SK-N-SH (cell line): ENCODE data around the gene ITGBL1. TPM values are rescaled to one million over a fixed set of nuclear protein-coding genes. Genes with fewer than 3 reads are reported as not detected.

Source experiments
- CTCF ChIA-PET: fragments of 300-600, 350-600 bp; formaldehyde crosslinking; extraction: SDS; loops from one replicate; lab custom pipeline; 2021; lab: Yijun Ruan, JAX
- POLR2A ChIA-PET: fragments of 350-600 bp; sonication (Branson Sonifier 250); formaldehyde crosslinking; extraction: SDS; loops from one replicate; lab custom pipeline; 2020; ENCODE audit warnings: antibody characterized with exemption, inconsistent platforms; lab: Yijun Ruan, JAX
- DNase-seq: peaks from one replicate; pipeline ENCODE4 v3.0.0; 2012
- H2AFZ ChIP-seq: fragments of 200-600 bp; sonication (generic); 2 replicates; pipeline ENCODE4 v1.8.1; 2016; ENCODE audit warnings: antibody characterized with exemption, mild to moderate bottlenecking, low read depth
- H3F3A ChIP-seq: fragments of 200-600 bp; sonication (generic); replicated peaks from 2 replicates; pipeline ENCODE3; 2016; ENCODE audit warnings: antibody characterized with exemption, mild to moderate bottlenecking; ENCODE audit not compliant: insufficient read depth
- H3K27ac ChIP-seq, 2 experiments: fragments of 200-500 bp in 1 of 2; fragments of 200-600 bp in 1 of 2; sonication (Bioruptor generic) in 1 of 2; sonication (generic), shearing (Covaris generic) in 1 of 2; 2 replicates each; pipeline versions ENCODE4 v1.5.1 to v1.6.1; 2014 to 2016; ENCODE audit warnings: low read depth in 2 of 2, inconsistent platforms in 1 of 2, low read length in 1 of 2, mild to moderate bottlenecking in 1 of 2, mixed read lengths in 1 of 2
- H3K27me3 ChIP-seq: fragments of 200-600 bp; sonication (generic), shearing (Covaris generic); 2 replicates; pipeline ENCODE4 v1.6.1; 2016; ENCODE audit warnings: mixed run types; ENCODE audit not compliant: insufficient read depth
- H3K36me3 ChIP-seq, 2 experiments: fragments of 200-500 bp in 1 of 2; fragments of 200-600 bp in 1 of 2; sonication (Bioruptor generic) in 1 of 2; sonication (generic) in 1 of 2; replicated peaks in 1 of 2; 2 replicates each; pipeline versions ENCODE3 to v1.5.1; 2014 to 2016; ENCODE audit warnings: low read length in 1 of 2, mild to moderate bottlenecking in 1 of 2; ENCODE audit not compliant: insufficient read depth in 2 of 2, control insufficient read depth in 1 of 2
- H3K4me1 ChIP-seq, 2 experiments: fragments of 200-500 bp in 1 of 2; fragments of 200-600 bp in 1 of 2; sonication (Bioruptor generic) in 1 of 2; sonication (generic), shearing (Covaris generic) in 1 of 2; 2 replicates each; pipeline versions ENCODE4 v1.5.1 to v1.6.1; 2014 to 2016; ENCODE audit warnings: low read depth in 1 of 2, low read length in 1 of 2, mixed run types in 1 of 2; ENCODE audit not compliant: insufficient read depth in 2 of 2, control insufficient read depth in 1 of 2
- H3K4me2 ChIP-seq: fragments of 200-600 bp; sonication (generic), shearing (Covaris generic); 2 replicates; pipeline ENCODE4 v1.6.1; 2017; ENCODE audit warnings: mixed run types
- H3K4me3 ChIP-seq, 2 experiments: fragments of 200-500 bp in 1 of 2; fragments of 200-600 bp in 1 of 2; sonication (Bioruptor generic) in 1 of 2; sonication (generic), shearing (Covaris generic) in 1 of 2; 2 replicates each; pipeline versions ENCODE4 v1.5.1 to v1.8.1; 2014 to 2016; ENCODE audit warnings: low read depth in 2 of 2, inconsistent platforms in 1 of 2, low read length in 1 of 2, mild to moderate bottlenecking in 1 of 2, mixed read lengths in 1 of 2, moderate library complexity in 1 of 2
- H3K79me2 ChIP-seq: fragments of 200-600 bp; sonication (generic); 2 replicates; pipeline ENCODE4 v1.8.1; 2017; ENCODE audit warnings: mild to moderate bottlenecking; ENCODE audit not compliant: insufficient read depth
- H3K9ac ChIP-seq: fragments of 200-600 bp; sonication (generic); 2 replicates; pipeline ENCODE4 v1.6.1; 2017; ENCODE audit warnings: mixed run types
- H3K9me2 ChIP-seq: fragments of 200-600 bp; sonication (generic); 2 replicates; pipeline ENCODE4 v1.6.1; 2017; ENCODE audit warnings: mixed run types
- H3K9me3 ChIP-seq: fragments of 200-600 bp; sonication (generic); 2 replicates; pipeline ENCODE4 v1.6.1; 2017; ENCODE audit warnings: mixed run types, mild to moderate bottlenecking, moderate library complexity
- H4K20me1 ChIP-seq: fragments of 200-600 bp; sonication (generic); 2 replicates; pipeline ENCODE4 v1.6.1; 2017; ENCODE audit warnings: mild to moderate bottlenecking, mixed run types; ENCODE audit not compliant: insufficient read depth
- CHD2 ChIP-seq: fragments of 150-350 bp; IDR thresholded peaks from 2 replicates; pipeline ENCODE4 v1.6.1; 2018; ENCODE audit warnings: low read length; ENCODE audit not compliant: partially characterized antibody
- CTCF ChIP-seq: fragments of 200-600 bp; sonication (generic); IDR thresholded peaks from 2 replicates; pipeline ENCODE4 v1.6.1; 2017; ENCODE audit warnings: antibody characterized with exemption, mild to moderate bottlenecking, moderate library complexity
- EZH2phosphoT487 ChIP-seq: fragments of 200-600 bp; sonication (generic); IDR thresholded peaks from 2 replicates; pipeline ENCODE4 v1.6.1; 2017; ENCODE audit warnings: low read depth, mixed run types, mild to moderate bottlenecking, antibody characterized with exemption, moderate library complexity, borderline replicate concordance
- FOXM1 ChIP-seq: IDR thresholded peaks from 2 replicates; pipeline ENCODE4 v1.4.0; 2012; ENCODE audit warnings: low read depth, mild to moderate bottlenecking
- MXI1 ChIP-seq: IDR thresholded peaks from 2 replicates; pipeline ENCODE4 v1.6.1; 2012; ENCODE audit warnings: mild to moderate bottlenecking, low read depth, low read length, improper control_type of control experiment
- NFIC ChIP-seq: IDR thresholded peaks from 2 replicates; pipeline ENCODE4 v1.4.0; 2012; ENCODE audit warnings: borderline replicate concordance
- NRF1 ChIP-seq: IDR thresholded peaks from 2 replicates; pipeline ENCODE4 v1.6.1; 2012; ENCODE audit warnings: low read depth, mild to moderate bottlenecking, low read length
- POLR2AphosphoS5 ChIP-seq: IDR thresholded peaks from 2 replicates; pipeline ENCODE4 v1.6.1; 2012; ENCODE audit warnings: low read depth, low read length
- RAD21 ChIP-seq: IDR thresholded peaks from 2 replicates; pipeline ENCODE4 v1.6.1; 2012; ENCODE audit warnings: mild to moderate bottlenecking, low read length
- RXRA ChIP-seq: IDR thresholded peaks from 2 replicates; pipeline ENCODE4 v1.4.0; 2012; ENCODE audit warnings: low read depth, mild to moderate bottlenecking, borderline replicate concordance
- SIN3A ChIP-seq: IDR thresholded peaks from 2 replicates; pipeline ENCODE4 v1.6.1; 2012; ENCODE audit warnings: low read depth, mild to moderate bottlenecking, low read length, moderate library complexity, borderline replicate concordance
- SMC3 ChIP-seq: IDR thresholded peaks from 2 replicates; pipeline ENCODE4 v1.6.1; 2012; ENCODE audit warnings: low read depth, low read length, improper control_type of control experiment
- TCF12 ChIP-seq: IDR thresholded peaks from 2 replicates; pipeline ENCODE4 v1.4.0; 2012
- USF2 ChIP-seq: fragments of 150-350 bp; IDR thresholded peaks from 2 replicates; pipeline ENCODE4 v1.6.1; 2017; ENCODE audit warnings: antibody characterized with exemption, low read length, low read depth, borderline replicate concordance
- ZBTB33 ChIP-seq: IDR thresholded peaks from 2 replicates; pipeline ENCODE4 v1.4.0; 2012; ENCODE audit warnings: low read depth, borderline replicate concordance
- WGBS: methylation state at CpG from one replicate; pipeline ENCODE4 v1.1.6; 2017; ENCODE audit warnings: low lambda C conversion rate; 5-methylcytosine and 5-hydroxymethylcytosine counted together
- polyA plus RNA-seq, 3 experiments: library from polyadenylated mRNA; depleted of rRNA; stranded (reverse); fragments of >200 nt; gene quantifications; 2 replicates each; pipeline ENCODE4 v1.2.3, GENCODE V29; 2012

ITGBL1 gene
- polyA plus RNA-seq, 1 of the 3 experiments (the other 2 are of a cell fraction) = 78.7 TPM

- H3K27ac ChIP-seq = no peak overlapping the region
Observed at GRCh38 chr13:101703081-101703480, 250.6 kb downstream of the ITGBL1 start.

More at GRCh38 chr13:101703081-101703480, 250.6 kb downstream of the ITGBL1 start:
- POLR2A ChIA-PET = interaction anchor here (0.7 kb wide), 1 partner anchor 994 kb away, joined by 3 read pairs; no protein-coding TSS in a partner anchor
- H3K79me2 ChIP-seq = no peaks in the 10 kb centered on the region
- H3K27me3 ChIP-seq = no peaks in the 10 kb centered on the region
- H3F3A ChIP-seq = peaks cover 23% of the 10 kb centered on the region
- no peaks in the 10 kb centered on the region for H3K9me2 ChIP-seq
- 97% methylated on average over 1 of the region's 1 CpG for WGBS
- TF ChIP-seq NFIC (no peak), CHD2 (no peak), MXI1 (no peak), ZBTB33 (no peak), USF2 (no peak), RAD21 (no peak), EZH2phosphoT487 (no peak), FOXM1 (no peak), TCF12 (no peak), SMC3 (no peak), RXRA (no peak), CTCF (no peak), POLR2AphosphoS5 (no peak), NRF1 (no peak), SIN3A (no peak)
- CTCF ChIA-PET = no interaction called here
- peaks cover 0 to 5% of the 10 kb centered on the region in 2 experiments; a peak in 2 of 4 replicates for H3K4me1 ChIP-seq
- H3K9me3 ChIP-seq = no peaks in the 10 kb centered on the region
- H4K20me1 ChIP-seq = peaks cover 6% of the 10 kb centered on the region; the same call in 1 of the 2 replicates
- no peak overlapping the region for H3K9ac ChIP-seq
- peaks cover 5 to 55% of the 10 kb centered on the region in 2 experiments for H3K36me3 ChIP-seq
- no peak for DNase-seq
- H3K4me2 ChIP-seq = no peak overlapping the region
- no peak overlapping the region for H3K4me3 ChIP-seq
- H2AFZ ChIP-seq = no peak overlapping the region
